ENCODE data around the gene EHMT1.
"Not testable (repeated sequence)": the region's sequence is repeated elsewhere in the genome, so short reads cannot be mapped to it uniquely, and the experiment has no call there.

EHMT1 gene

GRCh38 chr9:137696136-137696925 is 77.5 kb downstream of the EHMT1 start:
- no peak for DNase-seq

- no peak for DNase-seq
These were observed 78.4 kb downstream of the EHMT1 start for GRCh38 chr9:137697193-137697592.

- DNase-seq: no peak
These were observed 79.0 kb downstream of the EHMT1 start for GRCh38 chr9:137697832-137698231.

GRCh38 chr9:137700911-137701310 is 82.1 kb downstream of the EHMT1 start:
- no peak for DNase-seq

- DNase-seq: no peak
These were observed 84.0 kb downstream of the EHMT1 start for GRCh38 chr9:137702615-137703379.

- no peak for DNase-seq
These were observed 85.2 kb downstream of the EHMT1 start for GRCh38 chr9:137703842-137704508.

- no peak for DNase-seq
These were observed 86.6 kb downstream of the EHMT1 start for GRCh38 chr9:137705443-137705863.

- DNase-seq: no peak
These were observed 87.1 kb downstream of the EHMT1 start for GRCh38 chr9:137705906-137706305.

- DNase-seq: no peak
These were observed 88.6 kb downstream of the EHMT1 start for GRCh38 chr9:137707361-137707760.

- no peak for DNase-seq
These were observed 89.9 kb downstream of the EHMT1 start for GRCh38 chr9:137708590-137709284.

GRCh38 chr9:137709411-137710101 is 90.8 kb downstream of the EHMT1 start:
- no peak for DNase-seq

GRCh38 chr9:137710704-137711103 is 91.9 kb downstream of the EHMT1 start:
- no peak for DNase-seq

- no peak for DNase-seq
These were observed 92.9 kb downstream of the EHMT1 start for GRCh38 chr9:137711678-137712105.

- no peak for DNase-seq
These were observed 96.5 kb downstream of the EHMT1 start for GRCh38 chr9:137715321-137715720.

- not testable (repeated sequence) for DNase-seq
These were observed 97.3 kb downstream of the EHMT1 start for GRCh38 chr9:137715866-137716693.

- DNase-seq: no peak
These were observed 98.0 kb downstream of the EHMT1 start for GRCh38 chr9:137716694-137717287.

GRCh38 chr9:137717776-137718327 is 99.0 kb downstream of the EHMT1 start:
- no peak for DNase-seq

GRCh38 chr9:137719194-137719593 is 100.4 kb downstream of the EHMT1 start:
- no peak for DNase-seq

- DNase-seq: no peak
These were observed 101.8 kb downstream of the EHMT1 start for GRCh38 chr9:137720571-137721110.

GRCh38 chr9:137721479-137721878 is 102.7 kb downstream of the EHMT1 start:
- no peak for DNase-seq

Measured in NCI-H510A treated with DMSO at 0.1 percent for 48 hours (cell line).